Measurements from ENCODE around the gene MICA.
A peak's percentile ranks its signal among the peaks of the same experiment; 100 is the strongest.

The MICA gene

GRCh38 chr6:31403283-31404060, at the start of gene MICA:
Gene MICA, plus strand, starts transcription at chr6:31403595. Its CDS starts 38 bp downstream, at chr6:31403633.
- H3K9me3 ChIP-seq: no peaks in the 10 kb centered on the region
- peak within 1 kb of the TSS; percentile 76 for H3K27ac ChIP-seq
- peak; percentile 29 for TF ChIP-seq CTCF (IDR thresholded peaks at IDR 0.05)
- H3K4me3 ChIP-seq (ENCODE audit: low read depth in 1 of 2, low read length in 1 of 2): peak within 1 kb of the TSS; percentile 78 to 79
- no peaks in the 10 kb centered on the region for H3K27me3 ChIP-seq
- peaks cover 46 to 48% of the 10 kb centered on the region in 2 experiments for H3K4me1 ChIP-seq (ENCODE audit: control insufficient read depth in 1 of 2, insufficient read depth in 1 of 2, low read depth in 1 of 2, low read length in 1 of 2)
- no peaks in the 10 kb centered on the region for H3K36me3 ChIP-seq

GRCh38 chr6:31354158-31354863, 49.1 kb upstream of the MICA start:
- H3K27ac ChIP-seq: peak overlapping the region; percentile 90
- H3K36me3 ChIP-seq: peaks cover 55% of the 10 kb centered on the region
- H3K4me3 ChIP-seq (ENCODE audit: low read depth in 1 of 2, low read length in 1 of 2): peak overlapping the region; percentile 66 to 83
- no peaks in the 10 kb centered on the region for H3K27me3 ChIP-seq
- no peak for TF ChIP-seq CTCF (IDR thresholded peaks at IDR 0.05)
- peaks cover 3% of the 10 kb centered on the region for H3K9me3 ChIP-seq
- H3K4me1 ChIP-seq (ENCODE audit: control insufficient read depth in 1 of 2, insufficient read depth in 1 of 2, low read depth in 1 of 2, low read length in 1 of 2): peaks cover 40 to 48% of the 10 kb centered on the region in 2 experiments

GRCh38 chr6:31354864-31355582, 48.4 kb upstream of the MICA start:
- peaks cover 40 to 48% of the 10 kb centered on the region in 2 experiments for H3K4me1 ChIP-seq (ENCODE audit: control insufficient read depth in 1 of 2, insufficient read depth in 1 of 2, low read depth in 1 of 2, low read length in 1 of 2)

GRCh38 chr6:31355583-31355948, 47.8 kb upstream of the MICA start:
- TF ChIP-seq CTCF (IDR thresholded peaks at IDR 0.05): no peak
- Histone ChIP-seq H3K27ac (peak overlapping the region; percentile 90), H3K27me3 (no peaks in the 10 kb centered on the region), H3K36me3 (peaks cover 55% of the 10 kb centered on the region), H3K4me1 (ENCODE audit: control insufficient read depth in 1 of 2, insufficient read depth in 1 of 2, low read depth in 1 of 2, low read length in 1 of 2) (peaks cover 40 to 48% of the 10 kb centered on the region in 2 experiments), H3K4me3 (ENCODE audit: low read depth in 1 of 2, low read length in 1 of 2) (peak overlapping the region; percentile 66 to 83), H3K9me3 (peaks cover 3% of the 10 kb centered on the region)

More at GRCh38 chr6:31354864-31355582, 48.4 kb upstream of the MICA start:
- Histone ChIP-seq H3K36me3 (peaks cover 55% of the 10 kb centered on the region), H3K27ac (peak overlapping the region; percentile 90), H3K4me3 (ENCODE audit: low read depth in 1 of 2, low read length in 1 of 2) (peak overlapping the region; percentile 66 to 83), H3K27me3 (no peaks in the 10 kb centered on the region), H3K9me3 (peaks cover 3% of the 10 kb centered on the region)
- no peak for TF ChIP-seq CTCF (IDR thresholded peaks at IDR 0.05)

- Histone ChIP-seq H3K4me3 (ENCODE audit: low read depth in 1 of 2, low read length in 1 of 2) (peak overlapping the region; percentile 66 to 83), H3K9me3 (peaks cover 3% of the 10 kb centered on the region), H3K27me3 (no peaks in the 10 kb centered on the region), H3K36me3 (peaks cover 53% of the 10 kb centered on the region), H3K4me1 (ENCODE audit: control insufficient read depth in 1 of 2, insufficient read depth in 1 of 2, low read depth in 1 of 2, low read length in 1 of 2) (peaks cover 40 to 48% of the 10 kb centered on the region in 2 experiments), H3K27ac (peak overlapping the region; percentile 90)
- no peak for TF ChIP-seq CTCF (IDR thresholded peaks at IDR 0.05)
These were observed 47.0 kb upstream of the MICA start for GRCh38 chr6:31356216-31356945.

Measured in neutrophil (primary cell).